ENCODE data around the gene CBL.

The CBL gene

DNA sequence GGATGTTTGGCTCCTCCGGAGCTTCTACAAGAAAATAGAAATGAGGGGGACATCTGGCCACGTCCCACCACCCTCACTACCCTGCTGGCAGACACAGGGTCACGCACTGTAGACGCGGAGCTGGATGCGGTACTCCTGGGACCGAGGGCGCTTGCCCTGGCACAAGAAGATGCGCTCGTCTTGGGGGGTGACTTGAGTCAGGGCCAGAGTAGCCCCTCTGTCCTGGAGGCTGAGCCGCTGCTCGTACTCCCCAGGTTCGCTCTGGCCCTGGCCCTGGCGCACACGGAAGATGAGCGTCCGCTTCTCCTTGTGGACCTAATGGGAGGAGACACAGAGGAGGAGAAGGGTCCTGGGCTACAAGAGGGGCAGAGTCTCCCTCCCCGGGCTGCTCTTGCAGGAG is 108.6 kb downstream of the CBL start:
- no peak for DNase-seq (ENCODE audit: low spot score)

DNA sequence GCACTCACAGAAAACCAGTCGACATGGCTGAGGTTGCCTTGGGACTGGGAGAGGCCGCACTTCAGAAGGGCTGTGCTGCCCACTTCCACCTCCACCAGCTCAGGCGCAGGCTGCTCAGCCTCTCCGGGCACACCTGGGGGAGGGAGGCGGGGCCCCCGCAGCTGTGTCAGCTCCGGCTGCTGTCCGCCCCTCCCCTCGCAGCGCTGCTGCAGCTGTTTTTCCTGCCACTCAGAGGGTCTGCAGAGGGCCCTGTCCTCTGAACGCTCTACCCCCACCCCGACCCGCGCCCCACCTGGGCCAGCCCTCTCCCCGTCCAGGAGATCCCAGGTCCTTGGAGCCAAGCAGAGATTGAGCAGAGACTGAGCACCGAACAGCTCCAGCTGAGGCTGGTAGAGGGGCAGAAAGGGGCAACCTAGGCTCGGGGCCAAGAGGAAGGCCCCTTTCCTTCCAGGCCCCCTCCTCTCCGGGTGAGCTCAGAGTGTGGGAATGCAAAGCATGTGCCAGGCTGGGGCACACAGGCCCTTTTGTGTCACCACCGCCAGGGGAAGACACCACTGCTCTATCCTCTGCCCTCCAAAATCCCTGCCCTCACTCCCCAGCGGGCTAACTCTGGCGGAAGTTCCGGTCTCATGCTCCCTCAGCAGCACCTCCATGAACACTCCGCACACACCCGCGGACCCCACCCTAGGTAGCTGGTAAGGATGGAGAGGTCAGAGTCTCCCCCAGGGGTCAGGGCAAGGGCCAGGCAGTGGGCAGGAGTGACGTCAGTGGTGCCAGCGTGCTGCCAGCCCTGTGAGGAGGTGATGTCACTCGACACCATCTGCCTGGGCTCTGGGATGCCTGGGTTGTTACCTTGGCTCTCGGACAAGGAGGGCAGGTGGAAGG is 109.2 kb downstream of the CBL start:
- no peak for DNase-seq (ENCODE audit: low spot score)

DNA sequence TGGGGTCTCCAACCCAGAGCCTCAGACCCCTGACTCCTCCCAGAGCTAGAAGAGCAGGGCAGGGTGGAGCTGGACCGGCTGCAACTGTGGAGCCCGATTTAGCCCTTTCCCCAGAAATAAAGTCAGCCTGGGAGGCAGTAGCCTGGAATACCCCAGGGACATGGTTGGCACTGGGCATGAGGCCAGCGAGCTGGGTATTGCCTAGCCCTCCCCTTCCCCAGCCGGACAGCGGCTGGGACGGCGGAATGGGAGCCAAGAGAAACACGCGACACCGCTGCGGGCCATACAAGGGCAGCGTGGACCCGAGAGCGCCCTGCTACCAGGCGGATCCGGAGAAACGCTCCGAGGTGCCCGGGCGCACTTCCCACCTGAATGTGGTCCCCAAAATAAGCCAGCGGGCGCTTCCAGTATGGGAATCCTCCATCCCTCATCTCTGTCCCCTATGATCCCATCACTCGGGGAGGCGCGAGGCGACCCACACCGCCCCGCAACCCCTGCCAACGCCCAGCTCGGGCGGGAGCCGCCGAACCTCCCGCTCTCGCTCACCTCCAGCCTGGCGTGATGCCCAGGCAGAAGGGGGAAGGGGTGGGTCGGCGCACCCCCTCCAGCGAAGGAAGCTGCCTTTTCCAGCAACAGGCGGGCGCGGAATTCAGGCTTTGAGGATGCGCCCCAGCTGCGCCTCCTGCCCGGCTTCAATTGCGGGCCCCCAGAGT is 110.0 kb downstream of the CBL start:
- no peak for DNase-seq (ENCODE audit: low spot score)

DNA sequence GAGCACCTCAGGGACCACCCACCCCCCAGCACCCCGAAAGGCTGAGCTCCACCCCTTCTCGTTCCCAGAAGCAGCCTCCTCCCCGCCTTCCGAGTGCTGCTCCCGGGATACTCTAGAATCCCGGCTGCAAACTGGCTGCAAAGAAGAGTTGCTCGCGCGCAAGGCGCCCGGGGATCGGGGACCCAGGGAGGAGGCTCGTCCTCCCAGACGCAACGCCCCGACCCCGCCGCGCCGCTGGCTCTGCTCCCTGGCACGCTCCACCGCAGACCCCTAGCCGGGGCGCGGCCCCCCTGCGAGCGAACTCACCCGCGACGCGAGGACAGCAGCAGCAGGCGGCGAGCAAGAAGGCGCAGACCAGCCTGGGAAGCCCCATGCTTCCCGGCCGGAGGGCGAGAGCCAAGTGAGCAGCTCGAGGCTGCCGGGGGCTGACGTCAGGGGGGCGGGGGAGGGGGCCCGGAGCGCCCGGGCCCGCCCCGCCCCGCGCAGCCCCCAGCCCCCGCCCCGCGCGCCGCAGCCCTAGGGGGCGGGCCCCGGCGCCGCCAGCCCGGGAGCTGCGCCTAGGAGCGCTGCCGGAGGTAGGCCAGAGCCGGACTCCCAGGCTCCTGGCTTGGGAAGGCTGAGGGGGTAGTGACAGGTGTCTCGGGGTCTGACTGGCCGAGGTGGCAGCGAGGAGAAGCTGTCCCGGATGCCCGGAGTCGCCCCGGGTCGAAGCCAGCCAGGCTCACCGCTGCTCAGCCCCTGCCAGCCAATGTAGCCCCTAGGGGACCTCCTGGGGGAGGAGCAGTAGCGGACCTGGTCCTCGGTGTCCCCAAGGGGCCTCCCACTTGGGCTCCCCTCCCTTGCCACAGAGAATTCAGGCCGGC is 110.8 kb downstream of the CBL start, which contains the start of gene MCAM:
MCAM (minus strand) TSS at position 402 of the 863 bp plus-strand sequence; CDS start at position 373, 29 bp downstream.
- peak; percentile 78 for DNase-seq (ENCODE audit: low spot score)

DNA sequence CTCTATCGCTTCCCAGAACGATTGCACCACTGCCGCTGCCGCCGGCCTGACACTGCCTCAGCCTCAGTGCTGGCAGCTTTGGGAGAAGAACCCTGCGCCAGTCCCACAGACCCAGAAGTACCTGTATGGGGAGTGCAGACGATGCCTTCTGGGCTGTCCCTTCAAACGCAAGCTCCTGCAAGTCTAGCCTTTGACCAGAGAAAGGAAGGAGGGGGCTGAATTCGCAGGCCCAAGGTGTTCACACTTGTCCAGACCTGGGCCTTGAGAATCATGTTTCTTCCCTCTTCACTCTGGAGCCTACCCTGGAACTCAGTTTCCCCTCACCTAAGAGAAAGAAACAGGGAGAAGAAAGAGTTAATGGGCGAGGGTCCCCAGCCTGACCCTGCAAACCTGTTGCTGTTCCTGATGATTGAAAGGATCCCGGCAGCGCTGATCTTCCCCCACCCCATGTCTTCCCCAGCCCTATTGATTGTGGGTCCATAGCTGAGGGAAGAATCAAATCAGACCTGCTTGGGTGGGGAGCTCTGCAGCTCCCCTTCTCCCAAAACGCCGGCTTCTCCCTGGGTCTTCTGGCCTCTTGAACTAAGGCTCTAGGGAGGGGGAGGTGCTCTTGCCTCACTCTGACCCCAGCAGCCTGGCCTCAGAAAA is 111.6 kb downstream of the CBL start:
- no peak for DNase-seq (ENCODE audit: low spot score)

DNA sequence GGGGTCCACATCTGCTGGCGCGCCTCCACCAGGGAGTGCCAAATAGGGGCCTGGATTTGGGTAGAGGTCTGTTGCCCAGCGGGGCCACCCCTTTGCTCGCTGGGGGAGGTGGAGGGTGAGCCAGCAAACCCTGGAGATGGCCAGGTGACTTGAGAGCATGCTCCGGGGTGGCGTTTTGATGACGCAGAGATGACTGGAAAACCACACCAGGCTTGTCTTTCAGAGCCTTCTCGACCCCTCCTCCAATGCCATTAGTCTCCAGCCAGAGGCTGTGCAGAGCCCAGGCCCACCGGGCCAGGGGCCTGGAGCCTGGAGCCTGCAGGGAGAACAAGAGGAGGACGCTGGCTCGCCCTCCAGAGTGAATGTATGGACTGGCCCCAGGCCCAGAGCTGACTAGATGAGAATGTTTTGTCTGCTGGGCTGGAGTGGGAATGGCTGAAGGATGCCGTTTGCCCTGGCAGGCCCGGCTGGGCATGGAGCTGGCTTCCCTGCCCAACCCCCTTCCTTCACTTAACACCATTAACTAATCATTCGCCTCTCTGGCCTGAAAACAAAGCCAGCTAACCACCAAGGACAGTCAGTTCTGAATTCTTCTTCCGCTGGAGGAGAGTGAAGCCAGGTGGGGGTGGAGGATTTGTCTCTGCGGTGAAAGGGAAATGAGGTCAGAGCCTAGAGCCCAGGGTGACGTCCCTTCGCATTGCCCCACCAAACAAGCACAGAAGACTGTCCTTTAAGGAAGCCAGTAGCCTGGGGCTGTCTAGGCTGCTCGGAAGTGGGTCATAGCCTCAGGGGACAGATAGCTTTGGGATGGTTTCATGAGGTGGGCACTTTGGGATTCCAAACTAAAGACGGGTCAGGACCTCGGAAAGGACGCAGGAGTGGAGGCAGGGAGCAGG is 112.3 kb downstream of the CBL start:
- no peak for DNase-seq (ENCODE audit: low spot score)

DNA sequence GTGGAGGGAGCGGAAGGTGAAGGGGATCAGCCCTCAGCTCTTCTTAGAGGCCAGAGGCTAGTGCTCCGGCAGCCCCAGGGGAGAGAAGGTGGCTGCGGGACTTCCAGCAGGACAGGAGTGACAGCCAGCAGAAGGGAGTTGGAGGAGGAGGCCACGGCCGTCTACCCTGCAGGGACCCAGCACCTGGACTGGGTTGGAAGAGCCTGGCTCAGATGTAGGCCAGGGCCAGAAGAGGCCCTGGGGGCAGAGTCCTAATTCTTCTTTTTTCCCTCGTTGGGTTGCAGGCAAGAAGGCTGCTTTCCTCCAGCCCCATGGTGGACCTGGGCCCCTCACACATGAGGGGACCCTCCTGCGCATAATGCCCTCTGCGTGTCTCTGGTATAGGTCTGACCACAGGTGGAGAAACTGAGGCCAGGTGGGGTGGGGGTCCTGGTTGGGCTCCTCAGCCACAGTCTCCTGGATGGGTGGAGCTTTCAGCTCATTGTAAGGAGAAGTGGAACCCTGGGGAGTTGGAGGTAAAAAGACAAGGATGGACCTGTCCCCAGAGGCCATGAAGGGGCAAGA is 113.1 kb downstream of the CBL start:
- DNase-seq (ENCODE audit: low spot score): no peak

DNA sequence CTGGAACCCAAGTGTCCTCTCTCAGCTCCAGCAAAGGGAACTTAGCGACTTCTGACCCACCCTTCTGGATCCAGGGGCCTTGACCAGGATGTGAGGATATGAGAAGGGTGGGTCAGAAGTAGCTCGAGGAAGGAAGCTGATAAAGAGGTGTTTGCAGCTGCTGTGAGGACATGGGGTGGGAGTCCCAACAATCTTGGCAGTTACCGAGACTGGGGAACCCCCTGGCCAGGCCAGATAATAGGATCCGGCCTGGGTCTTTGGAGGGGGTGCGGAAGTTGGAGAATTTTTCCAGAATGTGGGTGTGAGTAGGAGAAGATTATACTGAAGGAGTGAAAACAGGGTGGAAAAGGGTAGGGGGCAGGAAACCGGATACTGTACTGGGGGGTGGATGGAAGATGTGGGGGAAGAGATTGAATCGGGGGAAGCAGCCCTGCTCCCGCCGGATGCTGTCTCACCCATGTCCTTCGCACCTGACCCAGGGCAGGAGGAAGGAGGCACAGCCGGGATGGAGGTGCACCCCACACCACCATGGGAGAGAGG is 113.6 kb downstream of the CBL start:
- DNase-seq (ENCODE audit: low spot score): no peak

DNA sequence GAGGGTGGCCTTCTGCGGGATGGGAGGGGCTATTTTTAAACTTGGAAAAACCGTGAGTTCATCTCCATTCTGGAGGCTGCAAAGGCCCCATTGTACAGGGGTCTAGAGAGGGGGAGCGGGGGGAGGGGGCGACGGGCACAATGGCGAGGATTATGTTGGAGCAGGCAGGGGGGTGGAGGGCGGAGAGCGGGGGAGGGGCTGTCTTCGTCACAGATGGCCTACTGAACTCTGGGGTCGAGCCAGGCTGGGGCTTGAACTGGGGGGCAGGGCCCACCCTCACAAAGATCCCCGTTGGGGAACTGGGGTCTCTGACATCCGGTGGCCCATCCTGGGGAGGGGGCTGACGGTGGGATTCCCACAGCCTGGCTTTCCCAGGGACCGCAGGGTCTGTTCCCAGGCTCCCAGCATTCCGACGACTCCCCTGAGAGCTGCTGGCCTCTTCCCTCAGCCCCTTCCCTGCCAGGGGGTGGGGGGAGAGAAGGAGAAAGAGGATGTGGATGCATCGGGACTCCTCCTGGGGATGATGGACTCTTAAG is 114.2 kb downstream of the CBL start:
- no peak for DNase-seq (ENCODE audit: low spot score)

DNA sequence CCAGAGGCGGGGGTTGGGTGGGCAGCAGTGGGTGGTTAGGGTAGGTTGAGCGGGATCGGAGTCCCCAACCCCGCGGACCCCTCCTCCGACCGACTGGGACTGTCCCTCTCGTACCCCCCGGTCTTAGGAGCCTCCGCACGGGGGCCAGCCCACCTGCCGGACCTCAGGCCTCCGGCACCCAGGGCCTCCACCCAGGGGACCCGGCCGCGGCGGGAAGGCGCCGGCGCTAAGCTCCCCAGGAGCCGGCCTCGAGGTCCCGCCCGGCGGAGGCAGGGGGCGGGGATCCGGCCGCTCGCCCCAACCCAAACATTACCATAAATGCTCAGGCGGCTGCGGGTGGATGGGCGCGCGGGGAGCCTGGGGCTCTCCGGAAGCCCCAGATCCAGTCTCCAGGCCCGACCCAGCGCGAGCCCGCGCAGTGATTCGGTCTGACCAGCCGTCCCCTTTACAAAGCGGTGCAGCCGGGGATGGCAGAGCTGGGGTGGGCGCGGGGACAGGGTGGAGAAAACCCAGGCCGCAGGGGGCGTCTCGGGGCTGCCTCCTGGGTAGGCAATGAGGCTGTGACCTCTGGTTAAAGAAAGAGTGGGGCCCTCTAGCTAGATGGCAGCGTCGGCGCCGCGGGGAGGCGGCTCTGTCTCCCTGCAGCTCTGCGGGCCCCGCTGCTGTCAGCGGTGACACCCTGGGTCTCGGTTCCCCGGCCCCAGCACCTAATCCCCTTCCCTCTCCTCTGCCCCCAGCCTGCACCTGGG is 114.8 kb downstream of the CBL start:
- DNase-seq (ENCODE audit: low spot score): no peak

DNA sequence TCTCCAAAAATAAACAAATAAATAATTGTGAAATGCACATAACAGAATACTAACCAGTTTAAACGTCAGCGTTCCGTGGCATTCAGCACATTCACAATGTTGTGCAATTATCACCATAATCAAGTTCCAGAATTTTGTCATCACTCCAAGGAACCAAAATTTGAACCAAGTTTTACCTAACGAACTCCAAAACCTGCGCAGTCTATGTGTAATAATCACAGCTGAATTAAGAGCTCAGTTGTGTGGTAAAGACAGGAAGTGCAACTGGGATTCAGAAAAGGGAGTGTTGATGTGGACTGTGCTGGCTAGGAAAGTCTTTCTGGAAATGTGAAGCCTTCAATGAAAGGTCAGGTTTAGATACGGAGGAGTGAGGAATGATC is 116.2 kb downstream of the CBL start:
- no peak for DNase-seq (ENCODE audit: low spot score)

DNA sequence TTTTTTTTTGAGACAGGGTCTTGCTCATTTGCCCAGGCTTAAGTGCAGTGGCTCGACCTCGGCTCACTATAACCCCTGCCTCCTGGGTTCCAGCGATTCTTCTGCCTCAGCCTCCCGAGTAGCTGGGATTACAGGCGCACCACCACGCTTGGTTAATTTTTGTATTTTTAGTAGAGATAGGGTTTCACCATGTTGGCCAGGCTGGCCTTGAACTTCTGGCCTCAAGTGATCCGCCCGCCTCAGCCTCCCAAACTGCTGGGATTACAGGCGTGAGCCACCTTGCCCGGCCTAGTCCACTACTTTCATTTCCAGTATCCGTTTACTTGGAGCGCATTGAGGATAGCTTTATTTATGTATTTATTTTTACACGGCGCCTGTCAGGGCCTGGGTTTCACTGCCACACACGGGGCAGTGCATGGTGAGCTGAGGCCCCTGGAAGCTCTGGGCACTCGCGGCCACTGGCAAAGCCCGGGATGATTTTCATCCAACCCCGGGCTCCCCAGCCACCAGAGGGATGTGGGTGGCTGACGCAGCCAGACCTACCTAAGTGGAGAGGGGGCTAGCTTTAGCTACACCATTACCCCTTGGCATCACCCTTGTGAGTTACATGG is 116.9 kb downstream of the CBL start:
- no peak for DNase-seq (ENCODE audit: low spot score)

DNA sequence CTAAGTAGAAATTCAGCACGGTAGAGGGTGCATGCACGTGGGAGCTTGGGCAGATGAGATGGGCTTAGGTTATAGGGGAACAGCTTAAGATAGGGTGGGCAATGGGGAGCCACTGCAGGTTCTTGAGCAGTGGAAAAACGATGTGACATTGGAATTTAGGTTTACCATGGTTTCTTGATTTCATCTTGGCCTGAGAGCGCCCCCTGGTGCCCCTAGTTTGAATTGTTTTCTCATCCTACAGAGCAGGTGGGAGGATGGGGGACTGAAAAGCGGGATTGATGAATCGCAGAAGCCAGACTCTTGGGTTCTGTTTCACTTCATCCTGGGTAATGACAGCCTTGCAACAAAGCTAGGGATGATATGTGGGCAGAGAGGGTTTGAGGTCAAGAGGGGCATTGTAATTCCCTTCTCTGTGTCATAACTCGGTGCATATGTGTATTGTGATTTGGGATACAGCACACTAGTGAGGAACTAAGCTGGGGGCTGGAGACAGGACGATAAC is 117.4 kb downstream of the CBL start:
- DNase-seq (ENCODE audit: low spot score): peak; percentile 79

DNA sequence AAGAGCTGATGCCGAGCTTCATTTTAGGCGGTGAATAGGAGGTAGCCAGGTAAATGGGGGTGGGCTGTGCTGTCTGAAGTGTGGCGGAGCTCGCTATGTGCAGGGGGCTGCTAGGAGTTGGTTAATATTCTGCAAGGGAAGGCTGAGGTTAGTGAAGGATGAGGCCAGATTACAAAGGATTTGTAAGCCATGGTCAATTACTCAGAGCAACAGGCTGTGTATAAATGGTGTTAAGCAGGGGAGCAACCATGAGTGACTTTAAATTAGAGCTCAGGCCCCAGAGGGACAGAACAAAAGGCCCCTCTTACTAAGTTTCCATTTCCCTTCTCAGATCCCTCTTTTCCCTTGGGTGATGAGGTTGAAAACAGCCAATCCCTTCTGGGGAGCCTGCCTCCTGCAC is 118.0 kb downstream of the CBL start:
- DNase-seq (ENCODE audit: low spot score): no peak

DNA sequence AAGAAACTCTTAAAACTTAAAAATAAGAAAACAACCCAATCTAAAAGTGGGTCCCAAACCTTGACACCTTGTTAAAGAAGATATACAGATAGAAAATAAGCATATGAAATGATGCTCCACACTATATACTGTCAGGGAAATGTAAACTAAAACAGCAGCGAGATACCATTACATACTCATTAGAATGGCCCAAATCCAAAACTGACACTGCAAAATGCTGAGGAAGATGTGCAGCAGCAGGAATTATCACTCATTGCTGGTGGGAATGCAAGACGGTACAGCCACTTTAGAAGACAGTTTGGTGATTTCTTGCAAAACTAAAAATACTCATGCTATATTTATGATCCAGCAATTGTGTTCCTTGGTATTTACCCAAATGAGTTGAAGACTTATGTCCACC is 123.2 kb downstream of the CBL start:
- DNase-seq (ENCODE audit: low spot score): no peak

DNA sequence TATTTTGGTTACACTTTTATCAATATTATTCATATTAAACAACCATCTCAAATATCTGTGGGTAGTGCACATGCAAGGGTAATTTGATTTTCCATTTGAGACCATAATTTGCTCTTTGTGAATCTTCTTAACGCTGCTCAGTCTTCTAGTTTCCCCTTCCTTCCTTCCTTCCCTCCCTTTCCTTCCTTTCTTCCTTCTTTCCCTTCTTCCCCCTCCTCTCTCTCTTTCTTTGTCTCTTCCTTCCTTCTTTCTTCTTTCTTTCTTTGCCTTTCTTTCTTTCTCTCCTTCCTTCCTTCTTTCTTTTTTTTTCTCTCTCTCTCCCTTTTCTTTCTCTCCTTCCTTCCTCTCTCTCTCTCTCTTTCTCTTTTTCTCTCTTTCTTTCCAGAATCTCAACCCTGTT is 124.1 kb downstream of the CBL start:
- no peak for DNase-seq (ENCODE audit: low spot score)

DNA sequence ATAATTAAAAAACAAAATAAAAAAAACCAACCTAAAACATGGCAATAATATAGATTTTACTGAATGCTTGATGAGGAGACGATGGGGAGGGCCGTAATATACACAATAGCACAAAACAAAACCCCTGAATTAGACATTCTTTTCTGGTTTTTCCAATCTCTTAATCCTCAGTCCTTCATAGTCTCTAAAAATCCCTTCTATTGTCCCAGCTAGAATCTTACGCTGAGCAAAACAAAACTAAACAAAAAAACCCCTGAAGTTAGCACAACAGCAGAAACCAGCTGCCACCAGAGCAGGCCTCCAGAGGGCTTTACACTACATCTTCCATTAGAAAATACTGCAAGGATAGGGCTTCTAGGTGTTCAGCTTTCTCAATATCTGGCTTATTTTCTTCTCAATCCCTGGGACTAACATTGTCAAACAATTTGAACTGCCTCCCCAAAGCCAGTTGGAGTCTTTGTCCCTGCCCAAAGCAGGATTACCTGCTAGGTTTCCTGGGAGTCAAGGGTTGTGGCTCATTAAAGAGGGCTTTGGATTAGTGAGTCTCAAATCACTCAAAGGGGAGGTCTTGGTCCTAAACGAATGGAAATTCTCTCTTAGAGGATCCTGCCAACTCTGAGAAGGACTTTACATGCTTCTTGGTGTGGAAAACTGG is 126.1 kb downstream of the CBL start:
- DNase-seq (ENCODE audit: low spot score): no peak

Measured in HuH-7 (cell line).